Measurements from ENCODE around the gene ALDH7A1.

GRCh38 chr5:126599499-126599898, 4.5 kb upstream of the ALDH7A1 start:
- TF ChIP-seq, protein P1, sequence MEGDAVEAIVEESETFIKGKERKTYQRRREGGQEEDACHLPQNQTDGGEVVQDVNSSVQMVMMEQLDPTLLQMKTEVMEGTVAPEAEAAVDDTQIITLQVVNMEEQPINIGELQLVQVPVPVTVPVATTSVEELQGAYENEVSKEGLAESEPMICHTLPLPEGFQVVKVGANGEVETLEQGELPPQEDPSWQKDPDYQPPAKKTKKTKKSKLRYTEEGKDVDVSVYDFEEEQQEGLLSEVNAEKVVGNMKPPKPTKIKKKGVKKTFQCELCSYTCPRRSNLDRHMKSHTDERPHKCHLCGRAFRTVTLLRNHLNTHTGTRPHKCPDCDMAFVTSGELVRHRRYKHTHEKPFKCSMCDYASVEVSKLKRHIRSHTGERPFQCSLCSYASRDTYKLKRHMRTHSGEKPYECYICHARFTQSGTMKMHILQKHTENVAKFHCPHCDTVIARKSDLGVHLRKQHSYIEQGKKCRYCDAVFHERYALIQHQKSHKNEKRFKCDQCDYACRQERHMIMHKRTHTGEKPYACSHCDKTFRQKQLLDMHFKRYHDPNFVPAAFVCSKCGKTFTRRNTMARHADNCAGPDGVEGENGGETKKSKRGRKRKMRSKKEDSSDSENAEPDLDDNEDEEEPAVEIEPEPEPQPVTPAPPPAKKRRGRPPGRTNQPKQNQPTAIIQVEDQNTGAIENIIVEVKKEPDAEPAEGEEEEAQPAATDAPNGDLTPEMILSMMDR (IDR thresholded peaks at IDR 0.05; ENCODE audit: low read depth, low read length): no peak
- TF ChIP-seq EZH2phosphoT487 (IDR thresholded peaks at IDR 0.05; ENCODE audit: low read depth): no peak

All from OCI-LY3 (cell line).